ENCODE results near the gene ZNF582.

ZNF582 gene

GRCh38 chr19:56377105-56377924 lies 16.0 kb downstream of the ZNF582 start:
- H3K9me3 ChIP-seq (ENCODE audit: control insufficient read depth, low read length): peaks cover 90% of the 10 kb centered on the region
- peak overlapping the region in 1 of 2 experiments; percentile 60 for H3K4me3 ChIP-seq (ENCODE audit: insufficient read depth in 1 of 2, low read depth in 1 of 2, low read length in 2 of 2)
- no peak overlapping the region for H3K9ac ChIP-seq (ENCODE audit: low read length)
- H2BK12ac ChIP-seq (ENCODE audit: low read length in 2 of 2): no peak overlapping the region
- H4K8ac ChIP-seq (ENCODE audit: low read length): no peak overlapping the region
- no peaks in the 10 kb centered on the region for H3K27me3 ChIP-seq (ENCODE audit: control insufficient read depth in 1 of 2, insufficient read depth in 1 of 2, low read length in 2 of 2)
- H4K91ac ChIP-seq (ENCODE audit: low read length): no peak overlapping the region
- H3K23ac ChIP-seq (ENCODE audit: low read length in 2 of 2): no peak overlapping the region
- H2AFZ ChIP-seq (ENCODE audit: low read depth, low read length): no peak overlapping the region
- WGBS: 91% methylated on average over 10 of the region's 11 CpGs
- no peak overlapping the region for H3K14ac ChIP-seq (ENCODE audit: low read length in 2 of 2)
- no peak overlapping the region for H2BK120ac ChIP-seq (ENCODE audit: low read depth, low read length)
- no peak overlapping the region for H3K4me2 ChIP-seq (ENCODE audit: low read length, poor library complexity, severe bottlenecking)
- H3K27ac ChIP-seq (ENCODE audit: low read length, poor library complexity, severe bottlenecking): no peak overlapping the region
- no peak overlapping the region for H3K18ac ChIP-seq (ENCODE audit: low read depth in 1 of 2, low read length in 2 of 2)
- H3K36me3 ChIP-seq (ENCODE audit: control insufficient read depth in 1 of 2, insufficient read depth in 2 of 2, low read depth in 1 of 2, low read length in 2 of 2): peaks cover 31 to 69% of the 10 kb centered on the region in 2 experiments
- H2BK5ac ChIP-seq (ENCODE audit: low read depth, low read length, poor library complexity, severe bottlenecking): no peak overlapping the region
- no peak overlapping the region for H2AK5ac ChIP-seq (ENCODE audit: low read length, severe bottlenecking)
- peaks cover 6% of the 10 kb centered on the region for H3K79me1 ChIP-seq (replicated peaks; ENCODE audit: low read length, poor library complexity, severe bottlenecking)
- no peak overlapping the region for H2BK15ac ChIP-seq (ENCODE audit: low read depth, poor library complexity, severe bottlenecking)
- H3K4me1 ChIP-seq (ENCODE audit: control insufficient read depth, insufficient read depth, low read depth, low read length): no peaks in the 10 kb centered on the region
- no peak for DNase-seq
- H3K4ac ChIP-seq (ENCODE audit: low read depth in 1 of 2, low read length in 2 of 2): no peak overlapping the region

DNA sequence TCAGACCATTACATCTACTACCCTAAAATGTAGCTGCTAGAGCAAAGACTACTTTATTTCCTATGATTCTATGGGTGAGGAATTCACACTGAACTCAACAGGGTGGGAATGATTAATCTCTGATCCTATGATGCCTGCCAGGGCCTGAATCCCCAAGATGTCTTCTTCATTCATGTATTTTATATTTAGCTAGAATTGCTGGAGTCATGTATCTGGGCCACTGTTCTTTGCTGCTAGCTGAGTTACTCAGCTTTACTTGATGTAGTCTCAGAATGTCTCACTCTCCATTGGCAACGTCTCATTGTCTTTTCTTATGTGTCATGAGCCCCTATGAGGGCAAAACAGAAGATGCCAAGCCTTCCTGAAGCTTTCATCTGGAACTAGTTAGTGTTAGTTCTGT lies 21.1 kb downstream of the ZNF582 start:
- H3K36me3 ChIP-seq (ENCODE audit: control insufficient read depth in 1 of 2, insufficient read depth in 2 of 2, low read depth in 1 of 2, low read length in 2 of 2): peaks cover 29 to 80% of the 10 kb centered on the region in 2 experiments
- H2BK120ac ChIP-seq (ENCODE audit: low read depth, low read length): no peak overlapping the region
- no peak for DNase-seq
- no peak overlapping the region for H3K23ac ChIP-seq (ENCODE audit: low read length in 2 of 2)
- no peak overlapping the region for H3K18ac ChIP-seq (ENCODE audit: low read depth in 1 of 2, low read length in 2 of 2)
- no peak overlapping the region for H3K4ac ChIP-seq (ENCODE audit: low read depth in 1 of 2, low read length in 2 of 2)
- no peak overlapping the region for H2BK12ac ChIP-seq (ENCODE audit: low read length in 2 of 2)
- H3K4me3 ChIP-seq (ENCODE audit: insufficient read depth in 1 of 2, low read depth in 1 of 2, low read length in 2 of 2): peak overlapping the region in 1 of 2 experiments; percentile 47
- no peak overlapping the region for H2BK15ac ChIP-seq (ENCODE audit: low read depth, poor library complexity, severe bottlenecking)
- 100% methylated on average over 1 of the region's 1 CpG for WGBS
- peaks cover 21% of the 10 kb centered on the region for H3K79me1 ChIP-seq (replicated peaks; ENCODE audit: low read length, poor library complexity, severe bottlenecking)
- H3K14ac ChIP-seq (ENCODE audit: low read length in 2 of 2): no peak overlapping the region
- no peaks in the 10 kb centered on the region for H3K4me1 ChIP-seq (ENCODE audit: control insufficient read depth, insufficient read depth, low read depth, low read length)
- H3K4me2 ChIP-seq (ENCODE audit: low read length, poor library complexity, severe bottlenecking): no peak overlapping the region
- H3K9ac ChIP-seq (ENCODE audit: low read length): peak overlapping the region; percentile 36
- H3K27ac ChIP-seq (ENCODE audit: low read length, poor library complexity, severe bottlenecking): no peak overlapping the region
- H4K8ac ChIP-seq (ENCODE audit: low read length): no peak overlapping the region
- no peak overlapping the region for H2BK5ac ChIP-seq (ENCODE audit: low read depth, low read length, poor library complexity, severe bottlenecking)
- H2AFZ ChIP-seq (ENCODE audit: low read depth, low read length): no peak overlapping the region
- H3K27me3 ChIP-seq (ENCODE audit: control insufficient read depth in 1 of 2, insufficient read depth in 1 of 2, low read length in 2 of 2): no peaks in the 10 kb centered on the region
- H2AK5ac ChIP-seq (ENCODE audit: low read length, severe bottlenecking): no peak overlapping the region
- no peak overlapping the region for H4K91ac ChIP-seq (ENCODE audit: low read length)
- peaks cover 72% of the 10 kb centered on the region for H3K9me3 ChIP-seq (ENCODE audit: control insufficient read depth, low read length)

DNA sequence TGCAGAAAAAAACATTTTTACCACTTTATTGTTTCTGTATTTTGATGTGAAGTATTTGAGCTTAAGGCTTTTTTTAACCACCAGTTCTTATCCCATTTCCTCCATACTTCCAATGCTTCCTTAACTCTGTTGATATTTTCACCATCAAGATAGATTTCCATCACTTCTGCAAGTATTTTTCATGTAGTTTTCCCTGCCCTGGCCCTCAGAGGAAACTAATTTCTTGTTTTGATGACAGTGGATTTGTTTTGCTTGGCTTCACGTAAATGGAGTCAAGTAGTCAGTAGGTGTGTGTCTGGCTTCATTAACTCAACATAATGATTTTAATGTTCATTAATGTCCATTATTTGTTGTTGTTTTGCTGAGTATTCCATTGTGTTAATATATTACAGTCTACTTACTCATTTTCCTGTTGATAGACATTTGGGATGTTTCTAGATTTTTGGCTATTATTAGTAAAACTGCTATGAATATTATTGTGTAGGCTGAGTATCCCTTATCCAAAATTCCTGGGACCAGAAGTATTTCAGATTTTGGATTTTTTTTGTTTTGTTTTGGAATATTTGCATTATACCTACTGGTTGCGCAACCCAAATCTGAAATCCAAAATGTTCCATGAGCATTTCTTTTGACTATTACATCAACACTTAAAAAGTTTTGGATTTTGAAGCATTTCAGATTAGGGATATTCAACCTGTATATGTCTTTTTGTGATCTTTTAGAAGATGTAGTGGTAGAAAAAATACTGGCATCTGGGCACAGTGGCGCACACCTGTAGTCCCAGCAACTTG lies 23.3 kb downstream of the ZNF582 start:
- no peak overlapping the region for H3K9ac ChIP-seq (ENCODE audit: low read length)
- no peak overlapping the region for H3K27ac ChIP-seq (ENCODE audit: low read length, poor library complexity, severe bottlenecking)
- no peak for DNase-seq
- no peak overlapping the region for H3K18ac ChIP-seq (ENCODE audit: low read depth in 1 of 2, low read length in 2 of 2)
- no peak overlapping the region for H2BK15ac ChIP-seq (ENCODE audit: low read depth, poor library complexity, severe bottlenecking)
- H3K36me3 ChIP-seq (ENCODE audit: control insufficient read depth in 1 of 2, insufficient read depth in 2 of 2, low read depth in 1 of 2, low read length in 2 of 2): peaks cover 21 to 58% of the 10 kb centered on the region in 2 experiments
- H3K4me3 ChIP-seq (ENCODE audit: insufficient read depth in 1 of 2, low read depth in 1 of 2, low read length in 2 of 2): peak overlapping the region in 1 of 2 experiments; percentile 46
- WGBS: 100% methylated on average over 1 of the region's 3 CpGs
- no peak overlapping the region for H2BK5ac ChIP-seq (ENCODE audit: low read depth, low read length, poor library complexity, severe bottlenecking)
- H3K4me1 ChIP-seq (ENCODE audit: control insufficient read depth, insufficient read depth, low read depth, low read length): no peaks in the 10 kb centered on the region
- no peak overlapping the region for H2AK5ac ChIP-seq (ENCODE audit: low read length, severe bottlenecking)
- H2BK12ac ChIP-seq (ENCODE audit: low read length in 2 of 2): no peak overlapping the region
- H3K23ac ChIP-seq (ENCODE audit: low read length in 2 of 2): no peak overlapping the region
- H3K27me3 ChIP-seq (ENCODE audit: control insufficient read depth in 1 of 2, insufficient read depth in 1 of 2, low read length in 2 of 2): no peaks in the 10 kb centered on the region
- H4K8ac ChIP-seq (ENCODE audit: low read length): no peak overlapping the region
- H3K79me1 ChIP-seq (replicated peaks; ENCODE audit: low read length, poor library complexity, severe bottlenecking): peaks cover 21% of the 10 kb centered on the region
- no peak overlapping the region for H3K4ac ChIP-seq (ENCODE audit: low read depth in 1 of 2, low read length in 2 of 2)
- no peak overlapping the region for H2BK120ac ChIP-seq (ENCODE audit: low read depth, low read length)
- no peak overlapping the region for H3K14ac ChIP-seq (ENCODE audit: low read length in 2 of 2)
- H3K9me3 ChIP-seq (ENCODE audit: control insufficient read depth, low read length): peaks cover 50% of the 10 kb centered on the region
- H2AFZ ChIP-seq (ENCODE audit: low read depth, low read length): no peak overlapping the region
- H4K91ac ChIP-seq (ENCODE audit: low read length): no peak overlapping the region
- H3K4me2 ChIP-seq (ENCODE audit: low read length, poor library complexity, severe bottlenecking): no peak overlapping the region

Measured in mesenchymal stem cell (in vitro differentiated cells and primary cell).